Nephron progenitor cell (in vitro differentiated cells): ENCODE measurements around the gene NELFB.
A peak's percentile ranks its signal among the peaks of the same experiment; 100 is the strongest.

Experiments
- DNase-seq: peaks from one replicate; pipeline ENCODE4 v3.0.0; 2021
- H3K27ac Mint-ChIP-seq: 2 replicates; pipeline ENCODE4 v1.8.0; 2021; ENCODE audit warnings: mild to moderate bottlenecking, moderate library complexity, mixed read lengths
- H3K27me3 Mint-ChIP-seq: 2 replicates; pipeline ENCODE4 v1.8.0; 2021; ENCODE audit warnings: mild to moderate bottlenecking, low read depth, mixed read lengths; ENCODE audit not compliant: poor library complexity
- H3K36me3 Mint-ChIP-seq: 2 replicates; pipeline ENCODE4 v1.8.0; 2021; ENCODE audit warnings: low read depth, mixed read lengths
- H3K4me1 Mint-ChIP-seq: 2 replicates; pipeline ENCODE4 v1.8.0; 2021; ENCODE audit warnings: mixed read lengths
- H3K4me3 Mint-ChIP-seq: 2 replicates; pipeline ENCODE4 v1.8.0; 2021; ENCODE audit warnings: mild to moderate bottlenecking, moderate library complexity, mixed read lengths
- H3K9me3 Mint-ChIP-seq: 2 replicates; pipeline ENCODE4 v1.8.0; 2021; ENCODE audit warnings: mild to moderate bottlenecking, moderate library complexity, mixed read lengths
- TF ChIP-seq, protein P1 (sequence below): fragments of 200-600 bp; sonication (generic); IDR thresholded peaks from 2 replicates; pipeline ENCODE4 v1.5.0; 2021; ENCODE audit warnings: antibody characterized with exemption

The NELFB gene

DNA sequence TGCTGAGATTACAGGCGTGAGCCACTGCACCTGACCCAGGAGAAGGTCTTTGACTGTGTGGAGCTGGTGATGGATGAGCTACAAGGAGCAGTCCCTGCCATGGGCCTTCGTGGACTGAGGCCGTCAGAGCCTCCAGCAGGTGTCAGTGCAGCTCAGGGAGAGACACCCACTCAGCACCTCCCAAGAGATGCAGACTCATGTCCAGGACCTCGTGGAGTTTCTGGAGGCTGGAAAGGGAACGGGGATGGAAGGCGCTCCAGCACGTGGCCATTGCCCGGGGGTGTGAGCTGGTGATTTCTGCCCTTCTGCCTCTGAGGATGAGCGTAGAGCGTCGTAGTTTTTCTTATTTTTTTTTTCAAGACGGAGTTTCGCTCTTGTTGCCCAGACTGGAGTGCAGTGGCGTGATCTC, 31.9 kb downstream of the NELFB start:
- peak; percentile 43 for DNase-seq
- Mint-ChIP-seq H3K27me3 (peaks cover 27% of the 10 kb centered on the region), H3K4me3 (no peak overlapping the region), H3K4me1 (peaks cover 9% of the 10 kb centered on the region), H3K27ac (no peak overlapping the region), H3K36me3 (peaks cover 9% of the 10 kb centered on the region), H3K9me3 (peaks cover 6% of the 10 kb centered on the region)
- TF ChIP-seq, protein P1, sequence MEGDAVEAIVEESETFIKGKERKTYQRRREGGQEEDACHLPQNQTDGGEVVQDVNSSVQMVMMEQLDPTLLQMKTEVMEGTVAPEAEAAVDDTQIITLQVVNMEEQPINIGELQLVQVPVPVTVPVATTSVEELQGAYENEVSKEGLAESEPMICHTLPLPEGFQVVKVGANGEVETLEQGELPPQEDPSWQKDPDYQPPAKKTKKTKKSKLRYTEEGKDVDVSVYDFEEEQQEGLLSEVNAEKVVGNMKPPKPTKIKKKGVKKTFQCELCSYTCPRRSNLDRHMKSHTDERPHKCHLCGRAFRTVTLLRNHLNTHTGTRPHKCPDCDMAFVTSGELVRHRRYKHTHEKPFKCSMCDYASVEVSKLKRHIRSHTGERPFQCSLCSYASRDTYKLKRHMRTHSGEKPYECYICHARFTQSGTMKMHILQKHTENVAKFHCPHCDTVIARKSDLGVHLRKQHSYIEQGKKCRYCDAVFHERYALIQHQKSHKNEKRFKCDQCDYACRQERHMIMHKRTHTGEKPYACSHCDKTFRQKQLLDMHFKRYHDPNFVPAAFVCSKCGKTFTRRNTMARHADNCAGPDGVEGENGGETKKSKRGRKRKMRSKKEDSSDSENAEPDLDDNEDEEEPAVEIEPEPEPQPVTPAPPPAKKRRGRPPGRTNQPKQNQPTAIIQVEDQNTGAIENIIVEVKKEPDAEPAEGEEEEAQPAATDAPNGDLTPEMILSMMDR, result peak; percentile 25

DNA sequence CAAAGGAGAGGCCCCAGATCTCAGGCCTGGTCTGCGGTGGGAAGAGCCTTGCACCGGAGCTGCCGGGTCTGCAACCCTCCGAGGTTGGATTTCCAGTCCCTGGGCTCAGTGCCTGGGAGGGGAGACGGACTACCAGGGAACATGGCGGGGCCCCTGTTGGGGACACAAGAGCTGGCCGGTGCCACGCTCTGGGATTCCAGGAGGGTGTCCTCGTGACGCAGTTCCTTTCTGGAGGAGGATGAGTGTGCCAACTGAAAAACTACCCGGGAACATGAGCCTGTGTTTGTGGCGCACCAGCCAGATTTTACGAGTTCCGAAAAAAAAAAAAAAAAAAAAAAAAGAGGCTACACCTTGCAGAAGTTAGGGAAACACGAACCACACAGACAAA, 38.0 kb downstream of the NELFB start:
- TF ChIP-seq, protein P1, result no peak
- no peak for DNase-seq
- H3K9me3 Mint-ChIP-seq, result peaks cover 13% of the 10 kb centered on the region
- no peaks in the 10 kb centered on the region for H3K36me3 Mint-ChIP-seq
- no peak overlapping the region for H3K27ac Mint-ChIP-seq
- H3K4me3 Mint-ChIP-seq, result no peak overlapping the region
- peaks cover 47% of the 10 kb centered on the region for H3K27me3 Mint-ChIP-seq
- peaks cover 15% of the 10 kb centered on the region for H3K4me1 Mint-ChIP-seq

DNA sequence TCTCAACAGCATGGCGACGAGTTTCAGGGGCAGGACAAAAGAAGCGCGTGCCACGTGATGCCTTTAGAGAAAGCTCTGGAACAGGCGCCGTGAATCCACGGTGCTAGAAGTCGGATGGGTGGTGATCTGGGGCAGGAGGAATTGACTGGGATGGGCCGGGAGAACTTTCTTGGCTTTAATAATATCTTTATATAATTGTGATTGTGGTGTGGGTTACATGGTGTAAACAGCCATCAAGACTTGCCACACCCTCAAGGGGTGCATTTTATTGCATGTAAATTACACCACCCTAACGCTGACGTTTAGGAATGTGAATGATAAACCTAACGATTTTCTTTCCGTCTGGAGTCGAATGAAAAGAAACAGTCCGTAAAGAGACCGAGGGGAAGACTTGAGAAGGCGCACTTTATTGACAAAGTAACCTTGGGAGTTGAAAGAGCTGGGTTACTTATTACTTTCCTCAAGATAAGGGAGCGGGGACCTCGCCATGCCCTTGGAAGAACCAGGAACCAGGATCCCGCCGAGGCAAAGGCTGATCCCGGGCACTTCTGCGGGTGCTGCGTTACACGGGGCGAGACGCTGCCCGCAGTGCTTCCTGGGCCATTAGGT, 38.5 kb downstream of the NELFB start:
- Mint-ChIP-seq H3K27me3 (peaks cover 50% of the 10 kb centered on the region), H3K9me3 (peaks cover 13% of the 10 kb centered on the region), H3K36me3 (no peaks in the 10 kb centered on the region), H3K4me1 (peaks cover 18% of the 10 kb centered on the region), H3K27ac (no peak overlapping the region), H3K4me3 (peak overlapping the region; percentile 24)
- DNase-seq, result no peak
- TF ChIP-seq, protein P1, result no peak

DNA sequence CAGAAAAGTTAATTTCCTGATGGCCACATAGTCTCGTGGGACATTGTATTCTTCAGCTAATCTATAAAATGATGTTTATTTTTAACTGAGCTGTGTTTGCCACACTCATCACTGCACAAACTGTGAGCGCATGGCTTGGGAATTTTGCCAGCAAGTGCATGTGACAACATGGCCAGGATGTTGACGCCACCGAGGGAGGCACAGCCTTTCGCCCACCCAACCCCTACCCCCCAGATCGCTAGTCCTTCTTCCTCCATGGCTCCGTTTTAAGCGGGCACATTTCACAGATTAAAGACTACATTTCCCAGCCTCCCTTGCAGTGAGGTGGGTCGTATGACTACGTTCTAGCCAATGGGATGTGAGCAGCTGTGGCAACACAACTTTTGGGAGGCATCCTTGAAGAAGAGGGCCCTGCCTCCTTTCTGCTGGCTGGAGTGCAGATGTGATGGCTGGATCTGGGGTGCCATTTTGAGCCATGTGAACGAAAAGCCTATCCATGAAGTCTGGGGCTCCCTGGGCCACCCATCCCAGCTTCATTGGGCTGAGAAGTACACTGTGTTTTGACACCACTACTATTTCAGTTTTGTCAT, 39.1 kb downstream of the NELFB start:
- H3K27me3 Mint-ChIP-seq, result peaks cover 53% of the 10 kb centered on the region
- peak overlapping the region; percentile 52 for H3K4me3 Mint-ChIP-seq
- no peaks in the 10 kb centered on the region for H3K36me3 Mint-ChIP-seq
- TF ChIP-seq, protein P1, result no peak
- DNase-seq, result no peak
- peaks cover 13% of the 10 kb centered on the region for H3K9me3 Mint-ChIP-seq
- H3K27ac Mint-ChIP-seq, result no peak overlapping the region
- H3K4me1 Mint-ChIP-seq, result peaks cover 24% of the 10 kb centered on the region

DNA sequence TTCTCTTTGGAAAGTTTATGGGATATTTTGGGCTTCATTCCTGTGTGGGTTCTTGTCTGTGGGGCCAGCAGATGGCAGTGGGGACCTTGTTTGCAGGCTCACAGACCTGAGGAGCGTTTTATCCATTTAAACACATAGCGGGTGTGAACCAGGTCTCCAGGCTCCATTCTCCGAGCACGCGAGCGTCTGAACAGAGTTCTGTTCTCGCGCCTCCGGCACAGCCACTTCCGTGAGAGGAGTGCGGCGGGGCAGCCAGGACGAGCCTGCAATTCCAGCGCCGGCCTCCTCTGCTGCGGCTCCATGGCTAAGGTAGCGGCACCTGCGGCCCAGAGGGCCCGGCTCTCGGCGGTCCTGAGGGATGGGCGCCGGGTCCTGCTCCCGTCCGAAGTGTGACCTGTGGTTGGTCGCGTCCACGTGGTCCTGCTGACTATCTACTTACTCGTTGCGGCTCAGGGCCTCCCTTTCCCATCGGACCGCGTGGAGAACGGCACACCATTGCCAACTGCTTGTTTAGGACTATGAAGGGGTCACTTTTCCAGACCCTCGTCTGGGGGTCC, 39.6 kb downstream of the NELFB start:
- Mint-ChIP-seq H3K9me3 (peaks cover 13% of the 10 kb centered on the region), H3K27ac (no peak overlapping the region), H3K4me3 (peak overlapping the region; percentile 52), H3K27me3 (peaks cover 54% of the 10 kb centered on the region), H3K4me1 (peaks cover 28% of the 10 kb centered on the region), H3K36me3 (no peaks in the 10 kb centered on the region)
- DNase-seq, result peak; percentile 20
- TF ChIP-seq, protein P1, result no peak
